ENCODE measurements around the gene RBMS3. TPM values are rescaled to one million over a fixed set of nuclear protein-coding genes. Genes with fewer than 3 reads are reported as not detected.

The RBMS3 gene
- total and polyA plus RNA-seq, 2 of the 8 experiments (the other 6 are each of a cell fraction or from before 2014, with no cell fraction given), result 3.7 to 6.9 TPM

- Histone ChIP-seq H4K20me1 (replicated peaks in 1 of 2; ENCODE audit: control insufficient read depth in 1 of 2, insufficient read depth in 2 of 2, low read length in 2 of 2) (no peaks in the 10 kb centered on the region), H2BK12ac (ENCODE audit: low read depth, low read length) (no peak overlapping the region), H3K79me2 (ENCODE audit: control insufficient read depth in 1 of 2, insufficient read depth in 2 of 2, low read length in 2 of 2) (no peaks in the 10 kb centered on the region), H4K8ac (ENCODE audit: extremely low read depth, insufficient read depth, low read length) (no peak overlapping the region), H2AFZ (ENCODE audit: low read length) (no peak overlapping the region), H3K36me3 (ENCODE audit: control insufficient read depth in 2 of 4, insufficient read depth in 4 of 4, low read length in 3 of 4) (no peaks in the 10 kb centered on the region), H4K91ac (replicated peaks; ENCODE audit: insufficient read length, low read length) (no peak overlapping the region), H3K4me1 (replicated peaks in 1 of 4; ENCODE audit: control insufficient read depth in 3 of 4, insufficient read depth in 4 of 4, low read length in 3 of 4) (peaks cover 0 to 6% (median 3%) of the 10 kb centered on the region in 4 experiments; a peak in 4 of 7 replicates), H2BK5ac (ENCODE audit: low read depth, low read length) (no peak overlapping the region), H3K27me3 (replicated peaks in 1 of 4; ENCODE audit: control insufficient read depth in 3 of 4, extremely low read depth in 1 of 4, insufficient read depth in 3 of 4, low read length in 3 of 4) (no peaks in the 10 kb centered on the region), H3K4me3 (ENCODE audit: extremely low read depth in 1 of 4, insufficient read depth in 2 of 4, low read depth in 3 of 4, low read length in 4 of 4) (no peak overlapping the region), H3K9me3 (ENCODE audit: insufficient read depth in 2 of 2, low read depth in 1 of 2, low read length in 1 of 2) (no peaks in the 10 kb centered on the region), H3K14ac (ENCODE audit: insufficient read length) (no peak overlapping the region), H2BK15ac (ENCODE audit: low read length) (no peak overlapping the region), H3K23ac (ENCODE audit: insufficient read length) (no peak overlapping the region), H3K27ac (ENCODE audit: low read depth, low read length) (no peak overlapping the region), H3K9ac (replicated peaks in 1 of 4; ENCODE audit: extremely low read depth in 1 of 4, low read depth in 3 of 4, low read length in 3 of 4) (no peak overlapping the region), H2BK120ac (replicated peaks; ENCODE audit: low read depth, low read length) (no peak overlapping the region), H4K5ac (ENCODE audit: insufficient read length, low read depth, low read length) (no peak overlapping the region), H3K4ac (replicated peaks; ENCODE audit: insufficient read length, low read depth, low read length) (no peak overlapping the region), H3K79me1 (ENCODE audit: low read depth, low read length) (no peaks in the 10 kb centered on the region), H3K56ac (replicated peaks; ENCODE audit: insufficient read length, low read depth, low read length) (no peak overlapping the region), H3K4me2 (ENCODE audit: insufficient read depth in 1 of 2, low read depth in 2 of 2, low read length in 2 of 2) (peak overlapping the region in 1 of 2 experiments; percentile 5; a peak in 1 of 4 replicates), H3K18ac (ENCODE audit: extremely low read depth, low read length) (no peak overlapping the region), H2BK20ac (ENCODE audit: low read length) (no peak overlapping the region; the same call in 1 of the 2 replicates), H3K23me2 (ENCODE audit: low read depth, low read length) (no peaks in the 10 kb centered on the region), H2AK5ac (ENCODE audit: low read depth, low read length) (no peak overlapping the region)
- ChIA-PET POLR2A (ENCODE audit: partially characterized antibody) (no interaction called here), CTCF (ENCODE audit: partially characterized antibody) (interaction anchor here (0.6 to 1.6 kb wide), 5 partner anchors 10 to 464 kb away, joined by 3 to 4 read pairs (median 3); no protein-coding TSS in a partner anchor)
- 93% methylated on average over 3 of the region's 3 CpGs; no CpG with 5 or more reads in 1 of the 2 experiments for WGBS, 2 experiments (ENCODE audit: extremely low coverage in 1 of 2, insufficient coverage in 1 of 2, insufficient read length in 1 of 2, insufficient replicate concordance in 2 of 2, low coverage in 1 of 2, low lambda C conversion rate in 2 of 2, missing lambda C conversion rate in 1 of 2)
- FAIRE-seq, result no peak
- DNase-seq (ENCODE audit: low read depth in 1 of 2, low spot score in 2 of 2), result no peak
- TF ChIP-seq SAP30 (IDR thresholded peaks at IDR 0.05; ENCODE audit: insufficient read depth, insufficient replicate concordance, low read length) (no peak), POLR2A (IDR thresholded peaks at IDR 0.05; ENCODE audit: control extremely low read depth in 1 of 2, low read depth in 2 of 2, low read length in 2 of 2) (no peak), POLR2AphosphoS5 (IDR thresholded peaks at IDR 0.05; ENCODE audit: low read depth, low read length) (no peak), CEBPB (IDR thresholded peaks at IDR 0.05; ENCODE audit: low read depth, low read length) (no peak), TCF12 (IDR thresholded peaks at IDR 0.05; ENCODE audit: low read depth, low read length) (no peak), PHF8 (conservative IDR thresholded peaks at IDR 0.05; ENCODE audit: low read depth, low read length) (no peak), ATF3 (IDR thresholded peaks at IDR 0.05; ENCODE audit: insufficient read depth, low read depth, low read length) (no peak), BRCA1 (IDR thresholded peaks at IDR 0.05; ENCODE audit: low read depth, low read length) (no peak), MAFK (IDR thresholded peaks at IDR 0.05; ENCODE audit: low read depth, low read length) (no peak), RAD21 (IDR thresholded peaks at IDR 0.05 in 1 of 2, conservative IDR thresholded peaks at IDR 0.05 in 1 of 2; ENCODE audit: low read depth in 2 of 2, low read length in 2 of 2) (no peak), EGR1 (IDR thresholded peaks at IDR 0.05; ENCODE audit: borderline replicate concordance, low read depth, low read length) (no peak), ATF2 (IDR thresholded peaks at IDR 0.05; ENCODE audit: low read length) (no peak)
Measured at GRCh38 chr3:29514912-29515311, 234.0 kb downstream of the RBMS3 start.
